Measurements from ENCODE around the gene ABCB9.
A peak's percentile ranks its signal among the peaks of the same experiment; 100 is the strongest.

ABCB9 gene

DNA sequence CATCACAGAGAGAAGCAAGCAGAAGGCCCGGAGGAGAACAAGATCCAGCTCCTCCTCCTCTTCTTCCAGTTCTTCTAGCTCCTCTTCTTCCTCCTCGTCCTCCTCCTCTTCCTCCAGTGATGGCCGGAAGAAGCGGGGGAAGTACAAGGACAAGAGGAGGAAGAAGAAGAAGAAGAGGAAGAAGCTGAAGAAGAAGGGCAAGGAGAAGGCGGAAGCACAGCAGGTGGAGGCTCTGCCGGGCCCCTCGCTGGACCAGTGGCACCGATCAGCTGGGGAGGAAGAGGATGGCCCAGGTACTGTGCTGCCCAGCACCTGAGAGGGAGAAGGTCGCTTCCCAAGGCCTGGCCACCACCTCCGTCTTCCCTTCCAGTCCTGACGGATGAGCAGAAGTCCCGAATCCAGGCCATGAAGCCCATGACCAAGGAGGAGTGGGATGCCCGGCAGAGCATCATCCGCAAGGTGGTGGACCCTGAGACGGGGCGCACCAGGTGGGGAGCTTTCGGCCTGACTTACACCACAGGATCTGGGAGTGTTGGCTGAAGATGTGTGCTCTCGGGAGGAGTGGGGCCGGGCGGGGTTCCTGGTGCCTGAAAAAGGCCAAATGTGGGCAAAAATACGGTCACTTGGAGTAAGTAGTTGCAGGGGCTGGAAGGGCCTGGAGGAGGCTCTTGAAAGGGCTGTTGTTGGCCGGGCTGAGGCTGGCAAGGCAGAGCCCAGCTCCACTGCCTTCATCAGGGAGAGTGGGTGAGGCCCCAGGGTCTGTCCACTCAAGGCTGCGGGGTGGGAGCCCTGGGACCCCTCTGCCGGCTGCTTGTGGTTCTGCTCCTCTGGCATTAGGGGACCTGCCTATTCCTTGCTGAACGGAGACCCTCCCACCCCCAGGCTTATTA, 15.6 kb upstream of the ABCB9 start:
- DNase-seq (ENCODE audit: low read depth) = no peak

DNA sequence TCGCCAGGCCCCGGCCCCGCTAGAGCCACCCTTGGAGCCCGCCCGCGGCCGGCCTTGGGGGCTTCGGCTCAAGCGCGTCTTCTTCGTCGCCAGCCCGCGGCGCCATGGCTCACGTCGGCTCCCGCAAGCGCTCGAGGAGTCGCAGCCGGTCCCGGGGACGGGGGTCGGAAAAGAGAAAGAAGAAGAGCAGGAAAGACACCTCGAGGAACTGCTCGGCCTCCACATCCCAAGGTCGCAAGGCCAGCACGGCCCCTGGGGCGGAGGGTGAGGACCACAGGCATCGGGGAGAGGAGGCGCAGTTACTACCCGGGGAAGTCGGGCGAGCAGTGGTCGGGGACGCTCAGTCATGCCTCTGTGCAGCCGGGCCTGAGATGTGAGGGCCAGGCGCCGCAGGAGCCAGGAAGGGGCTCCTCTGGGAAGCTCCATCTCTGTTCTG, 14.8 kb upstream of the ABCB9 start:
- DNase-seq (ENCODE audit: low read depth) = no peak

DNA sequence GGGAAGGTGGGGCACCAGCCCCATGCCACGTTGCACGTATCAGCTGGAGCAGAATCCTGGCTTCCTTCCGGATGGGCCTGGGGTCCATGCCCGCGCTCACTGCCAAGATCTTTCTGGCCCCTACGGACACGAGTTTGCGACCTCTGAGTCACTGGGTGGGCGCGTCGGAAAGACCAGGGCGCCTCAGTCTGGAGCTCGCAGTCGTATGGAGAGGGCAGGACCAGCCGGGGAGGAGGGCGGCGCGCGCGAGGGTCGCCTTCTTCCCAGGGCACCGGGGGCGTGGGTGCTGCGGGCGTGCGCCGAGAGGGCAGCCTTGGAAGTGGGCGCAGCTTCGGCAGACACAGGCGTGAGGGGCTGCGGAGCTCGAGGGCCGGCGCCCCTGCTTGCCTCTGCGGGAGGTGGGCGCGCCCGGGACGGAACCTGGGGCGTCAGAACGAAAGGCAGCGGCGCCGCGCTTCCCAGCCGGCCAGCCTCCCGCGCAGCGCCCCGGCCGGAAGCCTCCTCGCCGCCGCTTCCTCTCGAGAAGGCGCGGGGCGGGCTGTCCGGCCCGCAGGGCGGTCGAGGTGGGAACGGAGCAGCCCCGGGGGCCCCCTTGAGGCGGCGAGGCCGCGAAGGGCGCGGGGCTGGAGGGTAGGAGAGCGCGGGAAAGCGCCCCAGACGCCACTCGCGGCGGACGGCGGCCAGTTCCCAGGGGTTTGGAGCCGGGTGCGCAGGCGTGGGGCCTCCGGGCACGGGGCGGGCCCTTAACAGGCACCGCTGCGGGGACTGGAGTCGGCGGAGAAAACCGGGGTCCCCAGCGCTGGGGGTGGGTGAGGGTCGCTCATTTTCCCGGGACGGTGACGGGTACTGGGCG, 14.1 kb upstream of the ABCB9 start, which contains the start of gene ARL6IP4:
Gene ARL6IP4, plus strand, starts transcription at position 499 of the 853 bp plus-strand sequence. CDS start 459 bp downstream, outside the sequence.
- peak; percentile 38 for DNase-seq (ENCODE audit: low read depth)

DNA sequence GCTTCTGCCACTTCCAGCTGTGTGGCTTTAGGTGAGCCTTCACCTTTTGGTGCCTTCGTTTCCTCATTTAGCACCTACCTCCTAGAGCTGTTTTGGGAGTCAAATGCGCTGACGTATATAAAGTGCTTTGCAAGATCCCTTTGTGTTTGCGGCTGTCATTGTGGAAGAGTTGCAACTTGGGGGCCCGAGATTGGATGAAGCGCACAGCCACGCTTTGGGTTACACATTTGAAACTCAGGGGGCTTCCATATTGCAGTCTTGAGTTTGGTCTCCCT, 13.6 kb upstream of the ABCB9 start:
- no peak for DNase-seq (ENCODE audit: low read depth)

DNA sequence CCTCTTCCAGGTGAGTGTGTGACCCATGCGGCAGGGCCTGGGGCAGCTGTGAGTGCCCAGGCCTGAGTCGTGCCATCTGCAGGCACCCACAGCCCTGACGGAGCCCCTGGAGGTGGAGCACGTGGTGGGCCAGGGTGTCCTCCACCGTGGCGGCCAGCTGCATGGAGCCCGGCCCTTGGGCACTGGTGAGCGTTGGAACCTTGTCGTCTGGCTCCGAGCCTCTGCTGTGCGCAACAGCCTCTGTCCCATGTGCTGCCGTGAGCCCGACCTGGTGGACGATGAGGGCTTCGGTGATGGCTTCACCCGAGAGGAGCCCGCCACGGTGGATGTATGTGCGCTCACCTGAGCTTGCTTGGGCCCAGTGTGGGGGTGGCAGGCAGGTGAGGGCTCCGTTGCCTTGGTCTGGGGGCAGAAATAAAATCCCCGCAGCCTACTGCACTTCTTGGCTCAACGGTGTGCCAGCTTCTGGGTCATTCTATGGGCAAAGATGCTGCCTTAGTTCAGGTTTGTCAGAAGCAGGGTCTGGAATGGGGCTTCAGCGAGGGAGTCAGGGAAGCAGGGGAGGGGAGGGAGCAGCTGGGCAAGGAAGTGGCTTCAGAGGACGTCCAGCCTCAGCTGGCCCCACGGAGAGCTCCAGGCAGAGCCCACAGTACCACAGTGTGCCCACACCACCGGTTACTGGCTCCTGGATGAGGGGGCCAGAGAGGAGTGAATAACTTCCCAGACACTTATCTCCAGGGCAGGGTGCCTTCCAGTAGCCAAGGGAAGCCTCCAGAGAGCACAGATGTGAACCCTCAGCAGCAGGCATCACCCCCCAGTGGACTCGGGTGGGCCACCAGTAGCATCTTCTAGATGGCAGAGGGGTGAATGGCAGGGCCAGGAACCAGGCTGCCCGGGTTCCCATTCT, 13.0 kb upstream of the ABCB9 start:
- DNase-seq (ENCODE audit: low read depth) = no peak

- DNase-seq (ENCODE audit: low read depth) = no peak
Measured at GRCh38 chr12:122978507-122978955, 12.3 kb upstream of the ABCB9 start.

- DNase-seq (ENCODE audit: low read depth) = no peak
Measured at GRCh38 chr12:122977655-122978392, 11.6 kb upstream of the ABCB9 start.

DNA sequence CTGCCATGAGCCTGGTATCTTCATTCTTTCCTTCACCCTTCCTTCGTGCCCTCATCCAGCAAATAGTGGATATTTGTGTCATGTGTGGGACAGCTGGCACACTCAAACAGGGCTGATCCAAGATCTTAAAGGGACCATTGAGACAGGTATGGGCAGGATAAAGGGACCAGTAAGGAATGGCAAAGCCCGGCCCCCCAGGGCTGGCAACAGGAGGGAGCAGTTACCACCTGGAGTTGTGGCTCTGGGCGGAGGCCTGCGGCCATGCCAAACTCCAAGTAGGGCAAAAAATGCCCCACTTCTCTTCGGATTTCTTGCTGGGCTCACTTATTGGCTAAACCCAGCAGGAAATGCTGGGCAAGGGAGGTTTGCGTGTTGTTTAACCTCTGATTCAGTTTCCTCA, 10.9 kb upstream of the ABCB9 start:
- DNase-seq (ENCODE audit: low read depth) = no peak

- DNase-seq (ENCODE audit: low read depth) = no peak
Measured at GRCh38 chr12:122976648-122976975, 10.3 kb upstream of the ABCB9 start.

DNA sequence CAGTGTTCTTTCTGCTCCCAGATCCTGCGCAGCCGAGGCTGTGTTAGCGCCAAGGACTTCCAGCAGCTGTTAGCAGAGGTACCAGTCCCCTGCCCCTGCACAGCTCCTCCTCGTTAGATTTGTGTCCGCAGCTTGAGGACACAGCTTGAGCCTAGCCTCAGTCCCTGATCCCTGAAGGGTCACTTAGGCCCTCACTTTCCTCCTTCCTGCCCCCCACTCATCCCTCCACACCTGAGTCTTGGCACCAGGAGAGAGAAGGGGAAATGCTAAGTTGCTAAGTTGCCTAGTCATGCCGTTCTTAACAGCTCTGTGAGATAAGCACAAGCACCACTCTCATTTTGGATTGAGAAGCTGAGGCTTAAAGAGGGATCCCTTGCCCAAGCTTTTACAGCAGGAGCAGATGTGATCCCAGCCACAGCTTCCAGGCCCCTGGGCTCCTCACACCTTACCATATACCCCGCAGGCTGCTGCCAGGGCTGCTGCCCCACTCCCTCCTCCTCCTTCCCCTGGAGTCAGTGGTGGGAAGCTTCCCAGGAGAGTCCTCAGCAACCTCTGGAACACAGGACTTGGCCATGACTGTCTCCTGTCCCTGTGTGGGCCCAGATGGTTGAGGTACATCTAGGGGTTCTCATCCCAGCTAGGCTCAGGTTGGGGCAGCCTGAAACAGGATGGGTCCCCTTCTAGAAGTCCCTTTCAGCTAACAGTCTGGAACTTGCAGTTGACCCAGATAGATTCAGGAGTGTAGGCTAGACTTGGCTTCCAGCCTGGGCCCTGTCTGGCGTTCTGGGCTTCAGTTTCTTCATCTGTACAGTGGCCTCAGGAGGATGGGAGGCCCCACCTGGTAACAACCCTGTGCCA, 9.8 kb upstream of the ABCB9 start:
- DNase-seq (ENCODE audit: low read depth) = no peak

DNA sequence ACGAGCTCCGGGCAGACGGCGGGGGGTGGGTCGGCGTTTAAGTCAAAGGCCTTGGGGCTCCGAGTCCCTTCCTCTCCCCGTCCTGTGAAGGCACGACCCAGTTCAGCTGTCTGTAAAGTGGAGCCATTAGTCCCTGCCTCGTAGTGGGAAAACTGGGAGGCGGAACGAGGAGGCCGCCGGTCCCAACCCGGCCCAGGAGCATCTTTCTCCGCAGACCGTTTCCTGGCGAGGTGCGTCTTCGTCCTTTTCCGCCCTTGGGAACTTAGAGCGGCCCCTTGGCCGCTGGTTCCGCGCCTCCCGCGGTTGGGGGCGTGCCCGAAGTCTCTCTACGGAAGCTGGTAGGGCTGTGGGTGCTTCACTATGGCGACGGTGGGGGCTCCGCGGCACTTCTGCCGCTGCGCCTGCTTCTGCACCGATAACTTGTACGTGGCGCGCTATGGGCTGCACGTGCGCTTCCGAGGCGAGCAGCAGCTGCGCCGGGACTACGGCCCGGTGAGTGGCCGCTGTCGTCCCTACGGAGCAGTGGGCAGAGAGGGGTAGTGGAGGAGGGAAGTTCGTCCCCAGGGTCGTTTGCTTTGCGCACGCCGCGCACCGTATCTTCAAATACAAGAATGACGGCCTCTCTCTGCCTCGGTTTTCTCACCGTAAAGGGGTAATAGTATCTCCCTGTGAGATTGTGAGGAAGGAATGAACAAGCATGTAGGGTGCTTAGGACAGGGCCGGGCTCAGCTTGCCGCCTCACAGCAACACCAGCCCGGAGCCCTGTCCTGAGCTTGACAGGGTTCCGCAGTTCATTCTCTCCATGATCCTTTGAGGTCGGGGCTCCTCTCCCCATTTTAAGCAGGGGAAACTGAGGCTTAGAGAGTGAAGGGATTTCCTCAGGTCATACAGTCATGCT, 8.9 kb upstream of the ABCB9 start, which contains the start of gene OGFOD2:
Gene OGFOD2, plus strand, starts transcription at position 353 of the 898 bp plus-strand sequence. Its CDS starts 8 bp downstream, at position 361.
- peak; percentile 87 for DNase-seq (ENCODE audit: low read depth)

DNA sequence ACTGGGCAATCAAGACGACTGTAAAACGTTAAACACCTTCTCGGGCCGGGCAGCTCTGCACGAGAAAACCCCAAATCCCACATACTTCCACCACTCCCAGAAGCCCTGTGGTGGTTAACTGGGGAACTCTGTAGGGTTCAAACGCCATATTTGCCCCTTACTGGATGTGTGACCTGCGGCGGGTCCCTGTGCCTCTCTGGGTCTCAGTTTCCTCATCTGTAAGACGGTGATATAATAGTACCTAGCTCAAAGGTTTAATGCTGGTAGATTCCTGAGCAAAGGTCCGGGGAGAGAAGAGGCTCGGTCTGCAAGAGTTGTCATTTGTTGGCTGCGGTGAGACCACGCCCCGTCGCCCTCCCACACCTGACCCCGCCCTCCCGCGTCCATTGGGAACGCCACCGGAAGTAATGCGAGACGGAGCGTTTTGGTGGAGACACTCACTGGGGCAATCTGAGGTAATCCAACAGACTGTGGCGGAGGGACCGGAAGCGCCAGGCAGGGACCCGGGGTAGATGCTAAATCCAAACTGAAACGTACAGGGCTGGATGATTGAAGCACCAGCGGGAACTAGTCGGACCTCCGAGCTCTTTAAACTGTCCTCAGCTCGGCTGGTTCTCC, 8.1 kb upstream of the ABCB9 start:
- peak; percentile 99 for DNase-seq (ENCODE audit: low read depth)

DNA sequence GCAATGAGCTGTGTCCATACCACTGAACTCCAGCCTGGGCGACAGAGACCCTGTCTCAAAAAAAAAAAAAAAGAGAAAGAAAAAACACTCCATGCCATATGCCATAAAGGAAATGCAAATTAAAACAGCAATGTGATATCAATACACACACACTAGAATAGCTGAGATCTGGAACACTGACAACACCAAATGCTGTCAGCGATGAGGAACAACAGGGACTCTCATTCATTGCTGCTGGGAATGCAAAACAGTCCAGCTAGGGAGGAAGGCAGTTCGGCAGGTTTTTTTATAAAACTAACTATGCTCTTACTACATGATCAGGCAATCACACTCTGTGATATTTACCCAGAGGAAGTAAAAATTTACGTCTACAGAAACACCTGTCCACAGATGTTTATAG, 3.4 kb upstream of the ABCB9 start:
- DNase-seq (ENCODE audit: low read depth) = no peak

GRCh38 chr12:122968104-122968503, 1.8 kb upstream of the ABCB9 start:
- no peak for DNase-seq (ENCODE audit: low read depth)

- DNase-seq (ENCODE audit: low read depth) = no peak
Measured at GRCh38 chr12:122966743-122967550, 684 bp upstream of the ABCB9 start.

DNA sequence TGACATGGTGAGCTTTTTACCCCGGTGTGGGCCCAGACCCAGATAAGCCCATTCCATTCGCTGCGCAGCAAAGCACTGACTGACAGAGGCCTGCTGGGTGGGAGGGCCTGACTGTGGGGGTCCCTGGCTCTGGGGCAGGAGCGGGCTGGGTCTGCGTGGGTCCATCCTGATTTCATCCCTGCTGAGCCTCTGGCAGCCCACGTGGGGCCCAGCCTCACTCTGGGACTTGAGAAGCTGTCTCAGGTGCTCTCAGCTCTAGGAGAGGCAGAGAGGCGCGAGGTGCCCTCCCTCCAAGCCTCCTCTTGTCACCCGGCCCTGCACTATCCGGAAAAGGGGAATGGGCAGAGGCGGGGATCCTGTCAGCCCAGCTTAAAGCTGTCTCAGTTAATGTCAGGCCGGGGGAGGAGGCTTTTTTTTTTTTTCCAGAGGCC, 927 bp downstream of the ABCB9 start:
- no peak for DNase-seq (ENCODE audit: low read depth)

GRCh38 chr12:122964439-122965257, 1.6 kb downstream of the ABCB9 start:
- no peak for DNase-seq (ENCODE audit: low read depth)
